RWPE1 (cell line): Measurements from ENCODE around the gene TSGA10.
"Not testable (repeated sequence)": the region's sequence is repeated elsewhere in the genome, so short reads cannot be mapped to it uniquely, and the experiment has no call there.

Source experiments
- CTCF ChIA-PET: fragments of 350-600 bp; sonication (Branson Sonifier 250); formaldehyde crosslinking; extraction: SDS; loops from one replicate; lab custom pipeline; 2021; lab: Yijun Ruan, JAX
- POLR2A ChIA-PET: fragments of 400-600 bp; formaldehyde crosslinking; extraction: SDS; loops from one replicate; lab custom pipeline; 2020; ENCODE audit warnings: antibody characterized with exemption; ENCODE audit not compliant: low non-redundant PET; lab: Yijun Ruan, JAX
- DNase-seq: peaks from one replicate; pipeline ENCODE4 v3.0.0; 2012; ENCODE audit warnings: low spot score
- H3K27ac ChIP-seq: fragments of 450-650 bp; 2 replicates; pipeline ENCODE4 v1.5.1; 2017
- CTCF ChIP-seq: fragments of 450-650 bp; conservative IDR thresholded peaks from 2 replicates; pipeline ENCODE4 v1.5.1; 2017; ENCODE audit warnings: low read depth, mild to moderate bottlenecking

The TSGA10 gene

GRCh38 chr2:99140860-99141109 is 14.0 kb downstream of the TSGA10 start:
- no peak for DNase-seq
- CTCF ChIA-PET: no interaction called here

GRCh38 chr2:99140056-99140859 is 14.5 kb downstream of the TSGA10 start:
- H3K27ac ChIP-seq: peak overlapping the region; percentile 87
- no peak for TF ChIP-seq CTCF
- ChIA-PET CTCF (no interaction called here), POLR2A (interaction anchor here (0.8 to 1.0 kb wide), 2 partner anchors 196 to 197 kb away, joined by 3 read pairs; partner anchors contain the start of genes EIF5B and TXNDC9)
- DNase-seq: no peak

More at GRCh38 chr2:99140860-99141109, 14.0 kb downstream of the TSGA10 start:
- POLR2A ChIA-PET: interaction anchor here (0.5 to 1.0 kb wide), 4 partner anchors 9 to 196 kb away, joined by 3 to 10 read pairs (median 4); partner anchors contain the start of genes EIF5B and TXNDC9
- H3K27ac ChIP-seq: peak overlapping the region; percentile 87
- no peak for TF ChIP-seq CTCF

GRCh38 chr2:99139003-99139402 is 15.7 kb downstream of the TSGA10 start:
- ChIA-PET CTCF (interaction anchor here (0.6 kb wide), 1 partner anchor 89 kb away, joined by 3 read pairs; no protein-coding TSS in a partner anchor), POLR2A (no interaction called here)
- no peak for TF ChIP-seq CTCF

GRCh38 chr2:99135044-99135556 is 19.6 kb downstream of the TSGA10 start:
- DNase-seq, H3K27ac ChIP-seq, POLR2A ChIA-PET: not testable (repeated sequence)
- CTCF ChIA-PET: interaction anchor here (0.6 kb wide), 1 partner anchor 9 kb away, joined by 4 read pairs; no protein-coding TSS in a partner anchor

More at GRCh38 chr2:99139003-99139402, 15.7 kb downstream of the TSGA10 start:
- H3K27ac ChIP-seq: no peak overlapping the region
- DNase-seq: no peak

- POLR2A ChIA-PET: no interaction called here
- H3K27ac ChIP-seq: no peak overlapping the region
- CTCF ChIA-PET: no interaction called here
- no peak for TF ChIP-seq CTCF
- DNase-seq: no peak
These were observed 26.8 kb downstream of the TSGA10 start for GRCh38 chr2:99127981-99128380.

GRCh38 chr2:99112617-99113016 is 42.1 kb downstream of the TSGA10 start:
- CTCF ChIA-PET: no interaction called here
- no peak for TF ChIP-seq CTCF
- POLR2A ChIA-PET: no interaction called here
- H3K27ac ChIP-seq: no peak overlapping the region
- no peak for DNase-seq

- H3K27ac ChIP-seq: no peak overlapping the region
- no peak for DNase-seq
- CTCF ChIA-PET: no interaction called here
- POLR2A ChIA-PET: no interaction called here
- TF ChIP-seq CTCF: no peak
These were observed 42.8 kb downstream of the TSGA10 start for GRCh38 chr2:99111945-99112344.
